Endothelial cell of umbilical vein (primary cell): ENCODE measurements around the gene CC2D2B. TPM values are rescaled to one million over a fixed set of nuclear protein-coding genes. Genes with fewer than 3 reads are reported as not detected.

ENCODE experiments used
- BruUV-seq: library from RNA; stranded (reverse); fragments of 400-500 nt; replicated peaks from 2 replicates; lab custom pipeline; 2021; lab: Mats Ljungman, UMichigan
- CTCF ChIA-PET: fragments of 300-600, 350-600 bp; sonication (Branson Sonifier 250); formaldehyde crosslinking; loops from one replicate; lab custom pipeline; 2021; ENCODE audit warnings: antibody characterized with exemption, inconsistent platforms; lab: Charles Lee
- POLR2A ChIA-PET: fragments of 300-600, 350-600 bp; sonication (Branson Sonifier 250); formaldehyde crosslinking; loops from one replicate; lab custom pipeline; 2021; ENCODE audit warnings: antibody characterized with exemption, inconsistent platforms; lab: Charles Lee
- DNase-seq: peaks from one replicate; pipeline ENCODE4 v3.0.0-alpha.2; 2011; ENCODE audit warnings: low read depth, low spot score
- FAIRE-seq: peaks from 2 replicates; lab custom pipeline; 2011; peaks lifted over from hg19 to GRCh38; lab: Jason Lieb, UNC
- H2AFZ ChIP-seq: 2 replicates; pipeline ENCODE4 v1.6.0; 2012; ENCODE audit warnings: low read depth, low read length, control low read depth, inconsistent platforms
- H3K27ac ChIP-seq: 2 replicates; pipeline ENCODE4 v1.5.1; 2011; ENCODE audit warnings: low read depth, mild to moderate bottlenecking, control low read depth, low read length, moderate library complexity; ENCODE audit not compliant: insufficient read depth
- H3K27me3 ChIP-seq, 2 experiments: 2 replicates each; pipeline versions ENCODE4 v1.6.0 to v1.6.1; 2011; ENCODE audit warnings: low read length in 2 of 2, mixed read lengths in 1 of 2; ENCODE audit not compliant: control insufficient read depth in 2 of 2, insufficient read depth in 2 of 2
- H3K36me3 ChIP-seq, 2 experiments: 2 replicates in 1 of 2; 3 replicates in 1 of 2; pipeline ENCODE4 v1.5.1; 2011; ENCODE audit warnings: low read length in 2 of 2, mild to moderate bottlenecking in 1 of 2, moderate library complexity in 1 of 2; ENCODE audit not compliant: control insufficient read depth in 2 of 2, insufficient read depth in 2 of 2; ENCODE audit errors: extremely low read depth in 1 of 2
- H3K4me1 ChIP-seq: 3 replicates; pipeline ENCODE4 v1.5.1; 2011; ENCODE audit warnings: mild to moderate bottlenecking, low read length; ENCODE audit not compliant: control insufficient read depth, insufficient read depth; ENCODE audit errors: extremely low read depth
- H3K4me2 ChIP-seq: 2 replicates; pipeline ENCODE4 v1.6.1; 2011; ENCODE audit warnings: low read length, control low read depth, mixed read lengths; ENCODE audit not compliant: insufficient read depth
- H3K4me3 ChIP-seq, 3 experiments: fragments of 200-600 bp in 1 of 3; sonication (generic), shearing (Covaris generic) in 1 of 3; replicated peaks in 1 of 3; 2 replicates each; pipeline ENCODE4 v1.5.1; 2011 to 2016; ENCODE audit warnings: control low read depth in 3 of 3, low read length in 3 of 3, mild to moderate bottlenecking in 2 of 3, inconsistent platforms in 1 of 3, low read depth in 1 of 3, moderate library complexity in 1 of 3; ENCODE audit not compliant: insufficient read depth in 1 of 3
- H3K79me2 ChIP-seq: 2 replicates; pipeline ENCODE4 v1.6.0; 2012; ENCODE audit warnings: low read length, inconsistent platforms; ENCODE audit not compliant: control insufficient read depth, insufficient read depth
- H3K9ac ChIP-seq: replicated peaks from 2 replicates; pipeline ENCODE3; 2011; ENCODE audit warnings: low read length, control low read depth; ENCODE audit not compliant: insufficient read depth; ENCODE audit errors: extremely low read depth
- H3K9me1 ChIP-seq: replicated peaks from 3 replicates; pipeline ENCODE4 v1.6.0; 2011; ENCODE audit warnings: mild to moderate bottlenecking, low read length; ENCODE audit not compliant: control insufficient read depth, insufficient read depth; ENCODE audit errors: extremely low read depth
- H3K9me3 ChIP-seq: replicated peaks from 2 replicates; pipeline ENCODE4 v1.5.1; 2012; ENCODE audit warnings: low read length, inconsistent platforms; ENCODE audit not compliant: control insufficient read depth, insufficient read depth
- H4K20me1 ChIP-seq: replicated peaks from 2 replicates; pipeline ENCODE3; 2011; ENCODE audit warnings: mild to moderate bottlenecking, low read length; ENCODE audit not compliant: control insufficient read depth, insufficient read depth; ENCODE audit errors: extremely low read depth
- CTCF ChIP-seq, 2 donors: IDR thresholded peaks; 1 replicate in 1 of 2; 2 replicates in 1 of 2; pipeline ENCODE4 v1.5.1; 2011; ENCODE audit warnings: low read length in 2 of 2, mild to moderate bottlenecking in 2 of 2, moderate library complexity in 2 of 2, control low read depth in 1 of 2, inconsistent platforms in 1 of 2, low read depth in 1 of 2; ENCODE audit not compliant: insufficient read depth in 1 of 2; ENCODE audit errors: extremely low read depth in 1 of 2
- EZH2 ChIP-seq: IDR thresholded peaks from 2 replicates; pipeline ENCODE4 v1.6.1; 2012; ENCODE audit warnings: borderline replicate concordance, low read depth, mild to moderate bottlenecking, moderate library complexity, low read length, inconsistent platforms; ENCODE audit not compliant: severe bottlenecking
- FOS ChIP-seq: IDR thresholded peaks from 2 replicates; pipeline ENCODE4 v1.6.1; 2011; ENCODE audit warnings: mild to moderate bottlenecking, low read length, moderate library complexity, borderline replicate concordance; ENCODE audit not compliant: insufficient read depth
- GATA2 ChIP-seq: IDR thresholded peaks from 2 replicates; pipeline ENCODE4 v1.7.0; 2011; ENCODE audit warnings: low read depth, mild to moderate bottlenecking, moderate library complexity, mixed read lengths, low read length; ENCODE audit not compliant: insufficient read length, insufficient read depth
- JUN ChIP-seq: IDR thresholded peaks from 2 replicates; pipeline ENCODE4 v1.6.1; 2011; ENCODE audit warnings: borderline replicate concordance, low read depth; ENCODE audit not compliant: insufficient read length, insufficient read depth
- MAX ChIP-seq: IDR thresholded peaks from 2 replicates; pipeline ENCODE4 v1.6.1; 2011; ENCODE audit not compliant: insufficient read depth, insufficient read length
- MYC ChIP-seq: IDR thresholded peaks from one replicate; pipeline ENCODE4 v1.6.1; 2011; ENCODE audit warnings: mild to moderate bottlenecking, low read depth, low read length
- POLR2A ChIP-seq: IDR thresholded peaks from 2 replicates; pipeline ENCODE4 v1.6.1; 2012; ENCODE audit warnings: low read depth, mild to moderate bottlenecking, control low read depth, low read length
- POLR2AphosphoS5 ChIP-seq: IDR thresholded peaks from 2 replicates; pipeline ENCODE4 v1.6.1; 2012; ENCODE audit warnings: low read depth, mild to moderate bottlenecking, control low read depth, low read length, moderate library complexity; ENCODE audit not compliant: insufficient read depth
- dilution Hi-C: fragments of 300-500 bp; cut with MboI; formaldehyde crosslinking; loops from one replicate; pipeline ENCODE4 v1.15.0; 2019; ENCODE audit warnings: low sequenced_read_pairs; ENCODE audit not compliant: extremely low pct_ligation_motif_present
- intact Hi-C: fragments of 100-400 bp; cut with micrococcal nuclease; formaldehyde crosslinking; loops from one replicate; pipeline ENCODE4 v1.10.0; 2022
- polyA plus RNA-seq, 4 experiments: library from polyadenylated mRNA; depleted of rRNA in 3 of 4; stranded (reverse) in 3 of 4; unstranded in 1 of 4; fragments of >200 nt; gene quantifications; 2 replicates each; pipeline versions ENCODE4 v1.2.1 to v1.2.3, GENCODE V29; 2011 to 2012; ENCODE audit warnings: missing spikeins in 1 of 4
- total RNA-seq: library from RNA; stranded (reverse); gene quantifications from 2 replicates; pipeline ENCODE4 v1.2.3, GENCODE V29; 2021

The CC2D2B gene
- total and polyA plus RNA-seq, 2 donors (not counting 3 experiments of a cell fraction or from before 2014, with no cell fraction given), result 0.21 to 1.2 TPM

DNA sequence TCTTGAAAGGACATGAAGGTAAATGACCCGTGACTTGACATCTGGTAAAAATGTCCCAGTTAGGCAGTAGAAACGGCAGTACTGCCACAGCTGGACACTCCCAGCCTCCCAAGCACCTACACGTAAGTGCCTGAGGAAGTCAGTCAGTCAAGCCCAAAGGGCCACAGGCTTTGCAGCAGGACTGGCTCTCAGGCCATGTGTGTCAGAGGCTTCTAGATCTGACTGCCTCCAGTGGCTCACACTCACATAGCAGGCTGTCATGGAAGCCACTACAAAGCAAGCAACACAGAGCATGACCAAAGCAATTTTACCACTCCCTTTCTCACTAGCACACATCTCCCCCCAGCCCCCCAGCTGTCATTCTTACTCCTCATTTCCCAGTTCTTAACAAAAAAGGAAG is 117.8 kb downstream of the CC2D2B start:
- intact Hi-C loops, result no loop called here
- ChIA-PET POLR2A (no interaction called here), CTCF (interaction anchor here (1.1 to 4.0 kb wide), 3 partner anchors 9 to 332 kb away, joined by 3 to 24 read pairs (median 3); partner anchors contain the start of gene TCTN3)
- Histone ChIP-seq H3K9ac (no peak overlapping the region), H3K27ac (no peak overlapping the region), H3K4me2 (no peak overlapping the region), H3K9me1 (no peaks in the 10 kb centered on the region), H3K4me3 (no peak overlapping the region), H3K4me1 (no peaks in the 10 kb centered on the region), H4K20me1 (no peaks in the 10 kb centered on the region), H3K9me3 (no peaks in the 10 kb centered on the region), H2AFZ (no peak overlapping the region), H3K79me2 (no peaks in the 10 kb centered on the region), H3K27me3 (peaks cover 0 to 11% of the 10 kb centered on the region in 2 experiments), H3K36me3 (no peaks in the 10 kb centered on the region)
- DNase-seq, result peak; percentile 21
- BruUV-seq, result no TSS peak
- dilution Hi-C loops, result no loop called here
- no peak for FAIRE-seq
- TF ChIP-seq POLR2A (no peak), CTCF (IDR thresholded peaks at IDR 0.05; ENCODE audit: extremely low read depth in 1 of 2, insufficient read depth in 1 of 2, low read depth in 1 of 2, low read length in 2 of 2) (peak; percentile 8 to 43)

- Histone ChIP-seq H3K4me1 (peaks cover 13% of the 10 kb centered on the region), H3K9ac (no peak overlapping the region), H2AFZ (no peak overlapping the region), H3K36me3 (no peaks in the 10 kb centered on the region), H3K27ac (no peak overlapping the region), H4K20me1 (no peaks in the 10 kb centered on the region), H3K4me3 (no peak overlapping the region), H3K27me3 (peaks cover 0 to 7% of the 10 kb centered on the region in 2 experiments), H3K4me2 (no peak overlapping the region), H3K79me2 (no peaks in the 10 kb centered on the region), H3K9me1 (no peaks in the 10 kb centered on the region), H3K9me3 (no peaks in the 10 kb centered on the region)
- CTCF ChIA-PET, result no interaction called here
- FAIRE-seq (no peak), DNase-seq (no peak)
- POLR2A ChIA-PET, result no interaction called here
- dilution Hi-C loops (no loop called here), intact Hi-C loops (no loop called here)
- TF ChIP-seq JUN (no peak), POLR2AphosphoS5 (no peak), MAX (no peak), POLR2A (no peak), GATA2 (no peak), CTCF (IDR thresholded peaks at IDR 0.05; ENCODE audit: extremely low read depth in 1 of 2, insufficient read depth in 1 of 2, low read depth in 1 of 2, low read length in 2 of 2) (no peak), FOS (no peak), MYC (no peak), EZH2 (no peak)
- no TSS peak for BruUV-seq
Measured at GRCh38 chr10:96034625-96035024, 126.8 kb downstream of the CC2D2B start.
